ENCODE data around the gene VIM. TPM values are rescaled to one million over a fixed set of nuclear protein-coding genes. Genes with fewer than 3 reads are reported as not detected.

The VIM gene
- total RNA-seq, 1 experiment from 2014 or later: 486 TPM

DNA sequence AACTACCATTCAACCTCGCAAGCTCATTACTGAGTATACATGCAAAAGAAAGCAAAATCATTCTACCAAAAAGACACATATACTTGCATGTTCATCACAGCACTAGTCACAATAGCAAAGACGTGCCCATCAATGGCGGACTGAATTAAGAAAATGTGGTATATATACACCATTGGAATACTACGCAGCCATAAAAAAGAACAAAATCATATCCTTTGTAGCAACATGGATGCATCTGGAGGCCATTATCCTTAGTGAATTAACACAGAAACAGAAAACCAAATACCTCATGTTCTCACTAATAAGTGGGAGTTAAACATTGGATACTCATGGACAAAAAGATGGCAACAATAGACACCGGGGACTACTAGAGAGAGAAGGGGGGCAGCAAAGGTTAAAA, 33.0 kb upstream of the VIM start:
- H3K36me3 Mint-ChIP-seq (ENCODE audit: insufficient read depth, unreplicated experiment): no peaks in the 10 kb centered on the region
- no peaks in the 10 kb centered on the region for H3K27me3 Mint-ChIP-seq (ENCODE audit: unreplicated experiment)
- H3K4me1 Mint-ChIP-seq (ENCODE audit: low read depth, unreplicated experiment): peaks cover 14% of the 10 kb centered on the region
- no peak overlapping the region for H3K4me3 Mint-ChIP-seq (ENCODE audit: low read depth, unreplicated experiment)
- DNase-seq: no peak
- no peak overlapping the region for H3K27ac Mint-ChIP-seq (ENCODE audit: unreplicated experiment)
- TF ChIP-seq, protein P1, sequence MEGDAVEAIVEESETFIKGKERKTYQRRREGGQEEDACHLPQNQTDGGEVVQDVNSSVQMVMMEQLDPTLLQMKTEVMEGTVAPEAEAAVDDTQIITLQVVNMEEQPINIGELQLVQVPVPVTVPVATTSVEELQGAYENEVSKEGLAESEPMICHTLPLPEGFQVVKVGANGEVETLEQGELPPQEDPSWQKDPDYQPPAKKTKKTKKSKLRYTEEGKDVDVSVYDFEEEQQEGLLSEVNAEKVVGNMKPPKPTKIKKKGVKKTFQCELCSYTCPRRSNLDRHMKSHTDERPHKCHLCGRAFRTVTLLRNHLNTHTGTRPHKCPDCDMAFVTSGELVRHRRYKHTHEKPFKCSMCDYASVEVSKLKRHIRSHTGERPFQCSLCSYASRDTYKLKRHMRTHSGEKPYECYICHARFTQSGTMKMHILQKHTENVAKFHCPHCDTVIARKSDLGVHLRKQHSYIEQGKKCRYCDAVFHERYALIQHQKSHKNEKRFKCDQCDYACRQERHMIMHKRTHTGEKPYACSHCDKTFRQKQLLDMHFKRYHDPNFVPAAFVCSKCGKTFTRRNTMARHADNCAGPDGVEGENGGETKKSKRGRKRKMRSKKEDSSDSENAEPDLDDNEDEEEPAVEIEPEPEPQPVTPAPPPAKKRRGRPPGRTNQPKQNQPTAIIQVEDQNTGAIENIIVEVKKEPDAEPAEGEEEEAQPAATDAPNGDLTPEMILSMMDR (IDR thresholded peaks at IDR 0.05; ENCODE audit: unreplicated experiment): no peak
- BruUV-seq (replicated peaks): no TSS peak
- intact Hi-C loops (cut with micrococcal nuclease; ENCODE audit: unreplicated experiment): no loop called here
- no peaks in the 10 kb centered on the region for H3K9me3 Mint-ChIP-seq (ENCODE audit: low read depth, unreplicated experiment)
- CTCF ChIA-PET: interaction anchor here (0.7 kb wide), 1 partner anchor 26 kb away, joined by 4 read pairs; no protein-coding TSS in a partner anchor

DNA sequence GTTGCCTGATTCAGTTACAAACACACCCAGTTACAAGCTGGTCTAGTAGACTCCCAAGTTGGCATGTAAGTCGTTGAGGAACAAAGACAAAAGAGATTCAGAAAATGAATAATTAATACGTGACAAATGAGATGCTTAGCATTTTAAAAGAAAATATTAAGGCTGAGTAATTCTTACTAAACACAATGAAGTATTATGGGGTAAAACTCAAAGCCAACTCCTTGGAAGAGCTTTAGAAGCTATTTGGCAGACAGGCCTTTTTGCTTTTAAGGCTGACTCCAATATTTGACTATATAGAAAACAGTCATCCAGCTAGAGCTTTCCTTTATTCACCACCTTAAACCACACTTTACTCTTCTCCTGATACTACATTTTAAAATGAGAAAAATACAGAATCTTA, 32.0 kb upstream of the VIM start:
- DNase-seq: no peak
- H3K36me3 Mint-ChIP-seq (ENCODE audit: insufficient read depth, unreplicated experiment): peaks cover 8% of the 10 kb centered on the region
- no peak overlapping the region for H3K27ac Mint-ChIP-seq (ENCODE audit: unreplicated experiment)
- CTCF ChIA-PET: no interaction called here
- no peaks in the 10 kb centered on the region for H3K27me3 Mint-ChIP-seq (ENCODE audit: unreplicated experiment)
- TF ChIP-seq, protein P1 (IDR thresholded peaks at IDR 0.05; ENCODE audit: unreplicated experiment): no peak
- no peak overlapping the region for H3K4me3 Mint-ChIP-seq (ENCODE audit: low read depth, unreplicated experiment)
- H3K9me3 Mint-ChIP-seq (ENCODE audit: low read depth, unreplicated experiment): no peaks in the 10 kb centered on the region
- intact Hi-C loops (cut with micrococcal nuclease; ENCODE audit: unreplicated experiment): no loop called here
- no TSS peak for BruUV-seq (replicated peaks)
- H3K4me1 Mint-ChIP-seq (ENCODE audit: low read depth, unreplicated experiment): peaks cover 14% of the 10 kb centered on the region

DNA sequence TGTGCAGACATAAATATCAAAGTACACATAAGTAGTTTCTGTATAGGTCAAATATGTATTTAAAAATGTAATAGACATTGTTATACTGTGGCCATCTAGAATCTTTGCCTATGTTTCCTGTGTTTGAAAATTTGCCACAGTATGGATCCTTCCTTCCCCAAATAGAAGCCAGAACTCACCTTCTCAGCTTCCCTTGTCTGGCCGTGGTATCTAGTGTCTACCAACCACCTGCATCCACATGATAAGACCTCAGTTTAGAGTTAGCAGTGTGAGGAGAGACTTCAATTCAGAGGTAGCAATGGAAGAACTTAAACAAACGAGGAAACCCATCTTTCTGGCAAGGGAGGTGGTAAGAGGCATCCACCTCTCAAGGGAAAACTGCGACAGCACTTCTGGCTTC, 31.5 kb upstream of the VIM start:
- no TSS peak for BruUV-seq (replicated peaks)
- H3K27ac Mint-ChIP-seq (ENCODE audit: unreplicated experiment): no peak overlapping the region

DNA sequence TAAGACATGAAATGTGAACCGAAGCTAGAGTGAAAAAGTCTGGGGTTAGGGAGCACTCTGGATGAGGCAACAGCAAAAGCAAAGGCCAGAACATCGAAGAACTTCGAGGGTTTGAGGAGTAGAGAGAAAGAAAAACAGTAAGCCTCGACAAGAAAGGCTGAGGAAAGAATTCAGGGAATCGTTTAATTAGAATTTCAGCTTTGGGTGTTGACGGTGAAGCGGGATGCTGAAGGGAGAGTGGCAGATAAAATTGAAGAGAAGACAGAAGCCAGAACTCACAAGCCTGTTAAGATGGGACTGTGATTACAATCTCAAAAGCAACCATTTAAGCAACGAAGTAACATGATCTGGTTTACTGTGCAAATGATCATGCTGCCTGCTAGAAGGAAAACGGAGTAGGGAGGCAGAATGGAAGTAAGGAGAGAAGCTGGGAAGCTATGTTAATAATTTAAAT, 28.7 kb upstream of the VIM start:
- TF ChIP-seq, protein P1 (IDR thresholded peaks at IDR 0.05; ENCODE audit: unreplicated experiment): no peak
- no TSS peak for BruUV-seq (replicated peaks)
- Mint-ChIP-seq H3K27ac (ENCODE audit: unreplicated experiment) (peak overlapping the region; percentile 91), H3K4me1 (ENCODE audit: low read depth, unreplicated experiment) (peaks cover 39% of the 10 kb centered on the region), H3K27me3 (ENCODE audit: unreplicated experiment) (no peaks in the 10 kb centered on the region), H3K36me3 (ENCODE audit: insufficient read depth, unreplicated experiment) (peaks cover 22% of the 10 kb centered on the region), H3K9me3 (ENCODE audit: low read depth, unreplicated experiment) (no peaks in the 10 kb centered on the region), H3K4me3 (ENCODE audit: low read depth, unreplicated experiment) (peak overlapping the region; percentile 97)
- CTCF ChIA-PET: no interaction called here
- intact Hi-C loops (cut with micrococcal nuclease; ENCODE audit: unreplicated experiment): no loop called here
- DNase-seq: no peak

More for the DNA sequence above, 31.5 kb upstream of the VIM start:
- peaks cover 14% of the 10 kb centered on the region for H3K4me1 Mint-ChIP-seq (ENCODE audit: low read depth, unreplicated experiment)
- H3K27me3 Mint-ChIP-seq (ENCODE audit: unreplicated experiment): no peaks in the 10 kb centered on the region
- CTCF ChIA-PET: interaction anchor here (0.5 kb wide), 1 partner anchor 201 kb away, joined by 3 read pairs; no protein-coding TSS in a partner anchor
- H3K36me3 Mint-ChIP-seq (ENCODE audit: insufficient read depth, unreplicated experiment): peaks cover 13% of the 10 kb centered on the region
- no peaks in the 10 kb centered on the region for H3K9me3 Mint-ChIP-seq (ENCODE audit: low read depth, unreplicated experiment)
- TF ChIP-seq, protein P1 (IDR thresholded peaks at IDR 0.05; ENCODE audit: unreplicated experiment): no peak
- intact Hi-C loops (cut with micrococcal nuclease; ENCODE audit: unreplicated experiment): no loop called here
- H3K4me3 Mint-ChIP-seq (ENCODE audit: low read depth, unreplicated experiment): no peak overlapping the region
- no peak for DNase-seq
